H1 (cell line): ENCODE results near the gene FIG4. TPM values are rescaled to one million over a fixed set of nuclear protein-coding genes. Genes with fewer than 3 reads are reported as not detected.

Experiments
- CTCF ChIA-PET: fragments of 300-600 bp; sonication (Branson Sonifier 250); formaldehyde crosslinking; loops from one replicate; lab custom pipeline; 2021; ENCODE audit not compliant: partially characterized antibody; lab: Charles Lee
- POLR2A ChIA-PET: fragments of 300-600 bp; sonication (Branson Sonifier 250); formaldehyde crosslinking; loops from one replicate; lab custom pipeline; 2021; ENCODE audit warnings: inconsistent platforms; ENCODE audit not compliant: partially characterized antibody; lab: Charles Lee
- DNase-seq, 2 experiments: peaks; one replicate each; pipeline versions ENCODE4 v3.0.0 to v3.0.0-alpha.2; 2010 to 2022; ENCODE audit warnings: low spot score in 2 of 2, low read depth in 1 of 2, mixed read lengths in 1 of 2
- FAIRE-seq: peaks from 2 replicates; lab custom pipeline; 2011; peaks lifted over from hg19 to GRCh38; lab: Jason Lieb, UNC
- H2AFZ ChIP-seq: 2 replicates; pipeline ENCODE4 v1.8.1; 2012; ENCODE audit warnings: low read length, inconsistent platforms
- H2AK5ac ChIP-seq: 2 replicates; pipeline ENCODE4 v1.6.1; 2013; ENCODE audit warnings: low read depth, low read length
- H2BK120ac ChIP-seq: replicated peaks from 2 replicates; pipeline ENCODE3; 2013; ENCODE audit warnings: low read depth, low read length, inconsistent platforms
- H2BK12ac ChIP-seq: 2 replicates; pipeline ENCODE4 v1.6.1; 2013; ENCODE audit warnings: low read depth, low read length
- H2BK15ac ChIP-seq: 2 replicates; pipeline ENCODE4 v1.6.1; 2013; ENCODE audit warnings: low read length
- H2BK20ac ChIP-seq: 2 replicates; pipeline ENCODE4 v1.6.1; 2013; ENCODE audit warnings: low read length
- H2BK5ac ChIP-seq: 2 replicates; pipeline ENCODE4 v1.6.1; 2013; ENCODE audit warnings: low read depth, low read length
- H3K14ac ChIP-seq: 2 replicates; pipeline ENCODE4 v1.6.1; 2013; ENCODE audit warnings: inconsistent platforms; ENCODE audit not compliant: insufficient read length
- H3K18ac ChIP-seq: 2 replicates; pipeline ENCODE4 v1.6.1; 2013; ENCODE audit warnings: low read length; ENCODE audit errors: extremely low read depth
- H3K23ac ChIP-seq: 2 replicates; pipeline ENCODE4 v1.6.1; 2013; ENCODE audit warnings: inconsistent platforms; ENCODE audit not compliant: insufficient read length
- H3K23me2 ChIP-seq: 2 replicates; pipeline ENCODE4 v1.6.1; 2013; ENCODE audit warnings: low read depth, low read length
- H3K27ac ChIP-seq: 2 replicates; pipeline ENCODE4 v1.6.1; 2011; ENCODE audit warnings: low read depth, low read length, inconsistent platforms
- H3K27me3 ChIP-seq, 4 experiments: replicated peaks in 1 of 4; 1 replicate in 1 of 4; 2 replicates in 3 of 4; pipeline versions ENCODE4 v1.6.1 to v1.8.1; 2011 to 2013; ENCODE audit warnings: low read length in 3 of 4, mild to moderate bottlenecking in 3 of 4, inconsistent platforms in 2 of 4, mixed read lengths in 2 of 4, moderate library complexity in 1 of 4; ENCODE audit not compliant: control insufficient read depth in 3 of 4, insufficient read depth in 3 of 4; ENCODE audit errors: extremely low read depth in 1 of 4
- H3K36me3 ChIP-seq, 4 experiments: 2 replicates each; pipeline versions ENCODE4 v1.6.1 to v1.8.1; 2011 to 2013; ENCODE audit warnings: mild to moderate bottlenecking in 4 of 4, low read length in 3 of 4, moderate library complexity in 2 of 4, control low read depth in 1 of 4, inconsistent platforms in 1 of 4; ENCODE audit not compliant: insufficient read depth in 4 of 4, control insufficient read depth in 2 of 4
- H3K4ac ChIP-seq: replicated peaks from 2 replicates; pipeline ENCODE3; 2013; ENCODE audit warnings: low read length, low read depth, mixed read lengths, inconsistent platforms; ENCODE audit not compliant: insufficient read length
- H3K4me1 ChIP-seq, 4 experiments: replicated peaks in 1 of 4; 1 replicate in 1 of 4; 2 replicates in 3 of 4; pipeline versions ENCODE4 v1.6.1 to v1.8.1; 2011 to 2013; ENCODE audit warnings: low read length in 3 of 4, inconsistent platforms in 2 of 4, mixed read lengths in 1 of 4; ENCODE audit not compliant: insufficient read depth in 4 of 4, control insufficient read depth in 3 of 4
- H3K4me2 ChIP-seq, 2 experiments: 2 replicates each; pipeline versions ENCODE4 v1.6.1 to v1.8.1; 2011 to 2013; ENCODE audit warnings: low read depth in 2 of 2, low read length in 2 of 2, control low read depth in 1 of 2, inconsistent platforms in 1 of 2, mild to moderate bottlenecking in 1 of 2; ENCODE audit not compliant: insufficient read depth in 1 of 2
- H3K4me3 ChIP-seq, 4 experiments: fragments of 200-600, 300-600 bp in 1 of 4; sonication (generic), shearing (Covaris generic), sonication (Bioruptor Twin) in 1 of 4; 2 replicates each; pipeline versions ENCODE4 v1.5.1 to v1.8.1; 2011 to 2016; ENCODE audit warnings: low read length in 4 of 4, low read depth in 3 of 4, control low read depth in 2 of 4, inconsistent platforms in 2 of 4, mild to moderate bottlenecking in 2 of 4, mixed read lengths in 1 of 4, moderate library complexity in 1 of 4; ENCODE audit not compliant: insufficient read depth in 2 of 4; ENCODE audit errors: extremely low read depth in 1 of 4
- H3K56ac ChIP-seq: replicated peaks from 2 replicates; pipeline ENCODE3; 2013; ENCODE audit warnings: low read depth, mild to moderate bottlenecking, mixed read lengths, low read length, inconsistent platforms; ENCODE audit not compliant: insufficient read length
- H3K79me1 ChIP-seq: 2 replicates; pipeline ENCODE4 v1.6.1; 2013; ENCODE audit warnings: low read depth, low read length, control low read depth
- H3K79me2 ChIP-seq, 2 experiments: 2 replicates each; pipeline versions ENCODE4 v1.6.1 to v1.8.1; 2012 to 2013; ENCODE audit warnings: low read length in 2 of 2, mild to moderate bottlenecking in 2 of 2, inconsistent platforms in 1 of 2; ENCODE audit not compliant: insufficient read depth in 2 of 2, control insufficient read depth in 1 of 2
- H3K9ac ChIP-seq, 4 experiments: replicated peaks in 1 of 4; 1 replicate in 1 of 4; 2 replicates in 3 of 4; pipeline versions ENCODE4 v1.6.1 to v1.8.1; 2011 to 2013; ENCODE audit warnings: low read depth in 3 of 4, low read length in 3 of 4, control low read depth in 2 of 4, mild to moderate bottlenecking in 2 of 4, moderate library complexity in 2 of 4, inconsistent platforms in 1 of 4; ENCODE audit errors: extremely low read depth in 1 of 4
- H3K9me3 ChIP-seq, 2 experiments: 2 replicates each; pipeline versions ENCODE4 v1.6.1 to v1.8.1; 2012 to 2013; ENCODE audit warnings: mild to moderate bottlenecking in 2 of 2, moderate library complexity in 2 of 2, control low read depth in 1 of 2, inconsistent platforms in 1 of 2, low read depth in 1 of 2, low read length in 1 of 2, mixed read lengths in 1 of 2; ENCODE audit not compliant: insufficient read depth in 2 of 2
- H4K20me1 ChIP-seq, 2 experiments: replicated peaks in 1 of 2; 2 replicates each; pipeline versions ENCODE3 to v1.8.1; 2011 to 2013; ENCODE audit warnings: inconsistent platforms in 2 of 2, low read length in 2 of 2, mild to moderate bottlenecking in 1 of 2; ENCODE audit not compliant: insufficient read depth in 2 of 2, control insufficient read depth in 1 of 2
- H4K5ac ChIP-seq: 2 replicates; pipeline ENCODE4 v1.6.1; 2013; ENCODE audit warnings: low read length, low read depth, mixed read lengths, inconsistent platforms; ENCODE audit not compliant: insufficient read length
- H4K8ac ChIP-seq: 2 replicates; pipeline ENCODE4 v1.8.0; 2013; ENCODE audit warnings: mild to moderate bottlenecking, moderate library complexity, low read length, inconsistent platforms; ENCODE audit not compliant: insufficient read depth; ENCODE audit errors: extremely low read depth
- H4K91ac ChIP-seq: replicated peaks from 2 replicates; pipeline ENCODE3; 2013; ENCODE audit warnings: low read length, mixed read lengths, inconsistent platforms; ENCODE audit not compliant: insufficient read length
- EP300 ChIP-seq, 2 experiments: IDR thresholded peaks; 1 replicate in 1 of 2; 2 replicates in 1 of 2; pipeline ENCODE4 v1.6.1; 2011 to 2012; ENCODE audit warnings: low read depth in 2 of 2, low read length in 2 of 2, mild to moderate bottlenecking in 2 of 2, borderline replicate concordance in 1 of 2, inconsistent platforms in 1 of 2, moderate library complexity in 1 of 2
- GTF2F1 ChIP-seq: IDR thresholded peaks from 2 replicates; pipeline ENCODE4 v1.6.1; 2012; ENCODE audit warnings: low read depth, low read length, improper control_type of control experiment, borderline replicate concordance
- TBP ChIP-seq: IDR thresholded peaks from 2 replicates; pipeline ENCODE4 v1.6.1; 2011; ENCODE audit warnings: low read depth, low read length, improper control_type of control experiment
- WGBS, 2 experiments: shearing (Covaris generic) in 1 of 2; methylation state at CpG; one replicate each; pipeline versions ENCODE4 v1.1.6 to v1.1.7; 2013 to 2015; ENCODE audit warnings: low lambda C conversion rate in 2 of 2, mixed read lengths in 2 of 2, inconsistent platforms in 1 of 2, low coverage in 1 of 2, missing lambda C conversion rate in 1 of 2; ENCODE audit not compliant: insufficient replicate concordance in 2 of 2, insufficient coverage in 1 of 2, insufficient read length in 1 of 2; ENCODE audit errors: extremely low coverage in 1 of 2, missing lambda C conversion rate in 1 of 2; 5-methylcytosine and 5-hydroxymethylcytosine counted together
- polyA plus RNA-seq, 7 experiments: library from polyadenylated mRNA; depleted of rRNA in 3 of 7; stranded (reverse) in 5 of 7; unstranded in 2 of 7; fragments of >200 nt in 5 of 7; fragments of 200-250 nt in 2 of 7; gene quantifications; 1 replicate in 5 of 7; 2 replicates in 1 of 7; 4 replicates in 1 of 7; pipeline versions ENCODE4 v1.2.1 to v1.2.3, GENCODE V29; 2011 to 2013; ENCODE audit warnings: missing spikeins in 2 of 7, mixed read lengths in 2 of 7
- total RNA-seq: library from RNA; stranded (reverse); fragmentation: NEBNext Ultra II Directional; extraction: Animal tissue kit (Norgen Biotek cat#: 25700); gene quantifications from 2 replicates; pipeline ENCODE4 v1.2.1, GENCODE V29; 2021
- TF ChIP-seq, protein P1 (sequence below), 3 experiments: IDR thresholded peaks; 1 replicate in 2 of 3; 2 replicates in 1 of 3; pipeline versions ENCODE4 v1.5.1 to v1.6.1; 2011; ENCODE audit warnings: low read length in 3 of 3, mild to moderate bottlenecking in 3 of 3, inconsistent platforms in 2 of 3, low read depth in 1 of 3, moderate library complexity in 1 of 3; ENCODE audit not compliant: insufficient read depth in 1 of 3; ENCODE audit errors: control extremely low read depth in 1 of 3
- TF ChIP-seq, protein P2 (sequence below): IDR thresholded peaks from 2 replicates; pipeline ENCODE4 v1.6.1; 2012; ENCODE audit warnings: inconsistent platforms

The FIG4 gene
- total and polyA plus RNA-seq, 2 of the 8 experiments (the other 6 are each of a cell fraction or from before 2014, with no cell fraction given), result 11.8 to 21.9 TPM

DNA sequence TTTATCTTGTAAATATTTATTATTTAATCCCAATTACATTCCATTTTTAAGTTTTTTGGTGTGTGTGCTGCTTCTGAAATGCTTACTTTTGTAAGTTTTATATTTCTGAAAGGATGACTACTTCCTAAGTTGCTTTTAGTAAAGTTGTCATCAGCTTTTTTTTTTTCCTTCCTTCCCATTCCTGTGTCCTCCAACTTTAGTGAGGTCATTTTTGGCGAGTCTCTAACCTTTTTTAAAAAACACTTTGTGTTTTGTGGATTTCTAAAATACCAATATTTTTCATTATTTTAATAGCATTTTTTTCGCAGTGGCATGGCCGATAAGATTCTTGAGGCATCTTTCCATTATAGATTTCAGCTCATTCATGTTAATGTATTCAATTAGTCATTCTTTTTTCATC lies 30.9 kb downstream of the FIG4 start:
- H3K27me3 ChIP-seq, result peaks cover 0 to 1% (median 0%) of the 10 kb centered on the region in 4 experiments; a peak in 1 of 7 replicates
- no peak overlapping the region for H3K27ac ChIP-seq
- DNase-seq (no peak), FAIRE-seq (no peak)
- no peak overlapping the region for H3K14ac ChIP-seq
- no peaks in the 10 kb centered on the region; the same call in 1 of the 2 replicates for H3K79me1 ChIP-seq
- no peaks in the 10 kb centered on the region for H3K79me2 ChIP-seq
- H2BK12ac ChIP-seq, result no peak overlapping the region
- ChIA-PET CTCF (interaction anchor here (1.0 to 1.9 kb wide), 6 partner anchors 8 to 332 kb away, joined by 3 to 6 read pairs (median 4); no protein-coding TSS in a partner anchor), POLR2A (no interaction called here)
- no peaks in the 10 kb centered on the region for H3K4me1 ChIP-seq
- no peak overlapping the region for H2BK15ac ChIP-seq
- H2AK5ac ChIP-seq, result no peak overlapping the region
- no peak overlapping the region for H2BK120ac ChIP-seq
- no peak overlapping the region for H2AFZ ChIP-seq
- whole genome bisulfite sequencing, 2 experiments, result 83% methylated on average over 3 of the region's 3 CpGs; no CpG with 5 or more reads in 1 of the 2 experiments
- H3K9ac ChIP-seq, result no peak overlapping the region
- H3K23me2 ChIP-seq, result no peaks in the 10 kb centered on the region
- no peak overlapping the region for H3K18ac ChIP-seq
- H4K91ac ChIP-seq, result no peak overlapping the region
- no peak overlapping the region for H2BK20ac ChIP-seq
- H3K36me3 ChIP-seq, result no peaks in the 10 kb centered on the region; a peak in 1 of 8 replicates
- no peak overlapping the region for H3K23ac ChIP-seq
- H3K4me3 ChIP-seq, result no peak overlapping the region
- no peak overlapping the region for H3K4ac ChIP-seq
- no peak overlapping the region for H3K56ac ChIP-seq
- H3K9me3 ChIP-seq, result no peaks in the 10 kb centered on the region
- H4K20me1 ChIP-seq, result peaks cover 0 to 2% of the 10 kb centered on the region in 2 experiments
- H2BK5ac ChIP-seq, result no peak overlapping the region
- no peak overlapping the region for H3K4me2 ChIP-seq
- no peak overlapping the region for H4K8ac ChIP-seq
- no peak overlapping the region for H4K5ac ChIP-seq
- TF ChIP-seq GTF2F1 (no peak), EP300 (IDR thresholded peaks at IDR 0.05; ENCODE audit: borderline replicate concordance in 1 of 2, low read depth in 2 of 2, low read length in 2 of 2) (no peak), TBP (no peak)
- TF ChIP-seq, protein P1, sequence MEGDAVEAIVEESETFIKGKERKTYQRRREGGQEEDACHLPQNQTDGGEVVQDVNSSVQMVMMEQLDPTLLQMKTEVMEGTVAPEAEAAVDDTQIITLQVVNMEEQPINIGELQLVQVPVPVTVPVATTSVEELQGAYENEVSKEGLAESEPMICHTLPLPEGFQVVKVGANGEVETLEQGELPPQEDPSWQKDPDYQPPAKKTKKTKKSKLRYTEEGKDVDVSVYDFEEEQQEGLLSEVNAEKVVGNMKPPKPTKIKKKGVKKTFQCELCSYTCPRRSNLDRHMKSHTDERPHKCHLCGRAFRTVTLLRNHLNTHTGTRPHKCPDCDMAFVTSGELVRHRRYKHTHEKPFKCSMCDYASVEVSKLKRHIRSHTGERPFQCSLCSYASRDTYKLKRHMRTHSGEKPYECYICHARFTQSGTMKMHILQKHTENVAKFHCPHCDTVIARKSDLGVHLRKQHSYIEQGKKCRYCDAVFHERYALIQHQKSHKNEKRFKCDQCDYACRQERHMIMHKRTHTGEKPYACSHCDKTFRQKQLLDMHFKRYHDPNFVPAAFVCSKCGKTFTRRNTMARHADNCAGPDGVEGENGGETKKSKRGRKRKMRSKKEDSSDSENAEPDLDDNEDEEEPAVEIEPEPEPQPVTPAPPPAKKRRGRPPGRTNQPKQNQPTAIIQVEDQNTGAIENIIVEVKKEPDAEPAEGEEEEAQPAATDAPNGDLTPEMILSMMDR (IDR thresholded peaks at IDR 0.05; ENCODE audit: control extremely low read depth in 1 of 3, insufficient read depth in 1 of 3, low read depth in 1 of 3, low read length in 3 of 3), result no peak
- TF ChIP-seq, protein P2, sequence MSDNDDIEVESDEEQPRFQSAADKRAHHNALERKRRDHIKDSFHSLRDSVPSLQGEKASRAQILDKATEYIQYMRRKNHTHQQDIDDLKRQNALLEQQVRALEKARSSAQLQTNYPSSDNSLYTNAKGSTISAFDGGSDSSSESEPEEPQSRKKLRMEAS, result no peak
